NCI-H1092 (cell line): ENCODE data around the gene JPH3.

Experiments
- DNase-seq: peaks from one replicate; lab custom pipeline; 2025; lab: John Stamatoyannopoulos, UW

JPH3 gene

DNA sequence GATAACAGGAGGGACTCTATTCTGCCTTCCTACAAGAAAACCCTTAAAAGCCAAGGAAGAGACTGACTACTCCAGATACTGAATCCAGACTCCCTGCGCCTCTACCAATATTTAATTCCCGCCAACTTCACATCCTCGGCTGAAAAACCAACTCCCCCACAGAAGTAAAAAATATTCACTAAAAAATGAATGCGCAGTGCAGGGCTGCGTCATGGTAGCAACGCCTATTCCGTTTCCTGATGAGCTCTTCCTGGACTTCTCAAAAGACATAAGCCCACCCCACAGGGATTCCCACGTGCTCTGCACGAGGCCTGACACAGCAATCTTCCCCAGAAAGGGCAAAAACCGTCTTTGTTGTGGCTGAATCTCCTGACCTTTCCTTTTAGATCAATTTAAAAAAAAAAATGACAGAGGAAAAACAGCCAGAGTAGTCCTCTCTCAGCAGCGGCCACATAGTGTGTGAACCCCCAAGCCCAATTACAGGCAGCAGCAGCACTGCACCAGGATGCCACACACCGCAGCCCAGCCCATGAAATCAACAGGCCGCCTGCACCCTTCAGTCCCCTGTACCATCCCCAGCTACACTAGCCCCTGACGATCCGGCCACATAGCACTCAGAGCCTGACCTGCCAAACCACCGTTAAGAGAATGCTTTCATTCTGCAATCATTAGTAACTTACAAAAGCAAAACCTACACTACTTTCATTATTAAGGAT is 139.6 kb downstream of the JPH3 start:
- DNase-seq = no peak

DNA sequence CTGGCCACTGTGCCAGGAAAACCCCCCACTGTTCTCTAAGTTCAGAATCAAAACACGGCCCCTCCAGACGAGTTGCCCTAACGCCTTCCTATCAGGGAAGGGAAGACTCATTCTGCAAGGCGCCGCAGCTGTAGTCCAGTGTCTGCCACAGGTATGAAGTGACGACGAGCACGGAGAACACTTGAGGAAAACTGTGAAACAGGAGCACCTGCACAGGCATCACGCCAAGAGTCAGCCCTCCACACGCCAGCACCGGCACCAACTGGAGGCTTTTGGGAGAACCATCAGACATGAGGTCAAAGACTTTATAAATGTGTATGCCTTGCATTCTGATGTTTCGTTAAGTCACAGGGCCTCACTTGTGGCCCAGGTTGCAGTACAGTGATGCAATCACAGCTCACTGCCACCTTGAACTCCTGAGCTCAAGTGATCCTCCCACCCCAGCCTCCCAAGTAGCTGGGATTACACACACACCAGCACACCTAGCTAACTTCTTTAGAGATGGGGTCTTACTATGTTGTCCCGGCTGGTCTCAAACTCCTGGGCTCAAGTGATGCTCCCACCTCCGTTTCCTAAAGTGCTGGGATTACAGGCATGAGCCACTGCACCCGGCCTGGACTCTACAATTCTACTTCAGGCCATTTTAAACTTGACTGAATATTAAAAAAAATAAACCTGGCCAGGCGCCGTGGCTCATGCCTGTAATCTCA is 140.6 kb downstream of the JPH3 start:
- DNase-seq = no peak

DNA sequence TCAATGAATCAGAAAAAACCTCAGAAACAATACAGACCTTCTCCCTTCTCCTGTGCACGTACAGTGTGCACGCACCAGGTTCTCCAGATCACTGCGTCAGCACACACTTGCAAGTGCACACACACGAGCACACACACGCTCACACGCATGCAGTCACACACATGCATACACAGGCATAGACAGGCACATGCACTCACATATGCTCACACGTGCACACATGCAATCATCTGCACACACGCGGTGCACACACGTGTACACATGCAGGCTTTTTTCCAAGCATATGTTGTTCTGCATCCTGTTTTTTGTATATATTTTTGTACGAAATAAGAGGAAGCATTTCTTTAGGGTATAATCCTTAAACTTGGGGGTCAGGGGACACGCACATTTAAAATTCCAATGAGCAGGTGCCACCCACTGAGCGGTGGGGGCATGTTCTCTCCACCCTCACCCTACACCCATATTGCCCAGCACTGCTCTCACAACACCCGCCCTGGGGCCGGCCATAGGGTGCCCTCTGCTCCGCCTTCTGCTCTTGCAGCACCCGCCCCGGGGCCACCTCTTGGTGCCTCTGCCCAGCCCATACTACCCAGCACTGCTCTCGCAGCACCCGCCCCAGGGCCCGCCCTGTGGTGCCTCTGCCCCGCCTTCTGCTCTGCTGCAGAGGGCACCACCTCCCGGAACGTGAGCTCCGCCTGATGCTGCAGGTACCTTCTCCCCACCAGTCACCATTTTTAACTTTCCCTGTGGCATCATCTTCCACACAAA is 142.6 kb downstream of the JPH3 start:
- DNase-seq = no peak

DNA sequence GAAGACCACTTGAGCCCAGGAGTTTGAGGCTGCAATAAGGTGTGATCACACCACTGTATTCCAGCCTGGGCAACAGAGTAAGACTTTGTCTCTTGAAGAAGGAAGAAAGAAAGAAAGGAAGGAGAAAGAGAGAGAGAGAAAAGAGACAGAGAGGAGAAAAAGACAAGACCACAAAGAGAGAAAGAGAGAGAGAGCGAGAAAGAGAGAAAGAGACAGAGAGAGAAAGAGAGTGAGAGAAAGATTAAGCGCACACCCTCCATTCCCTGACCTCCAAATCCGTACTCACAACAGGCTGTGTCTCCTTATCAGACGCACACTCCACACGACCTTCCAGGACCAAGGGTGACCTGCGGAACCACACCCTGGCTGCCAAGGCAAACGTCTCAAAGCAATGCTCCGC is 143.9 kb downstream of the JPH3 start:
- DNase-seq = no peak
